Measurements from ENCODE around the gene GPR21.

GPR21 gene

DNA sequence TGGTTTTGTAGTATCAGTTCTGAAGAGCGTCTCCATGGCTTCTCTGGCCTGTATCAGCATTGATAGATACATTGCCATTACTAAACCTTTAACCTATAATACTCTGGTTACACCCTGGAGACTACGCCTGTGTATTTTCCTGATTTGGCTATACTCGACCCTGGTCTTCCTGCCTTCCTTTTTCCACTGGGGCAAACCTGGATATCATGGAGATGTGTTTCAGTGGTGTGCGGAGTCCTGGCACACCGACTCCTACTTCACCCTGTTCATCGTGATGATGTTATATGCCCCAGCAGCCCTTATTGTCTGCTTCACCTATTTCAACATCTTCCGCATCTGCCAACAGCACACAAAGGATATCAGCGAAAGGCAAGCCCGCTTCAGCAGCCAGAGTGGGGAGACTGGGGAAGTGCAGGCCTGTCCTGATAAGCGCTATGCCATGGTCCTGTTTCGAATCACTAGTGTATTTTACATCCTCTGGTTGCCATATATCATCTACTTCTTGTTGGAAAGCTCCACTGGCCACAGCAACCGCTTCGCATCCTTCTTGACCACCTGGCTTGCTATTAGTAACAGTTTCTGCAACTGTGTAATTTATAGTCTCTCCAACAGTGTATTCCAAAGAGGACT lies 1.5 kb downstream of the GPR21 start:
- DNase-seq: no peak

DNA sequence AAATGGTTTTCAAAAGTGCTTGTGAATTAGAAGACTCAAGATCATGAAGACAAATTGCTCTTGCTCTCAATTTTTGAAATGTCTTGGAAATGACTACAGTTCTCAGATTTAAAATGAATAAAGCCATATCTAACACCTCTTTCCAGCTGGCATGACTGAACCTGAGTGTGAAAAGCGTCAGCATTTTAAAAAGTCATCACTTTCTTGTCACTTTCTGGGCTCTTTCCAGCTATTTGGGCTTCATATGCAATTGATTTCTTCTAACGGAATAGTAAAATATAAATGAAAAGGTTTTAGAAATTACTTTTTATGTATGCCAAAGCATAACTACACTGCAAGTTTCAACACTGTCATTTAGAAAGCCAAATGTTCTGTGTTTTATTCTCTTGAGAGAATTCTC lies 2.3 kb downstream of the GPR21 start:
- DNase-seq: no peak

DNA sequence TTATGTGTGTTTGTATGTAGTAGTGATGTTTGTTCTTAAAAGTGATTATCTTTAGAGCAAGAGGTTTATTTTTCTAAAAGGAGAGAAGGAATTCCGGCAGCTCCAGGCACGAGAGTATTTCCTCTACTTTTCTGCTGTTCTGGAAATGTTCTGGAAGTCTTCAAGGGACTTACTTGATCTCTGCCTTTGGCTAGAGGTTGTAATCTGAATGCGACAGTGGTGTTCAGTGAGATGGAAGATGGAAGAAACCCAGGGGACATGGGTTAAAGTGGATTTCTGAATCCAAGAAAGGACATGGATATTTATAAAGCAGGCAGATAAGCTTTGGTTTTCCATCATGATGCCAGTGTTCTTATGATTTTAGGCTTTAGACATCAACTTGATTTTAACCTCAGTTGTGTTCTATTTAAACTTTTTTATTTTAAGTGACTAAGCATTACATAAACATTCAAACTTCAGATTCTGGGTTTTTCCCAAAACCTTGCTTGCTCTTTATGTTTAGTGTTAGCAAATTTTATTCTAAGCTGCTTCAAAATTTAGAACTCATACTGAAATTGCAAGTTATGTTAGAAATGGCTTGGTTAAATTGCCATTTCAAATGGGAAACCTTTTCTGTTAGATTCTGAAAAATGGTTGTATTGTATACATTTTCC lies 3.6 kb downstream of the GPR21 start:
- DNase-seq: peak; percentile 18

DNA sequence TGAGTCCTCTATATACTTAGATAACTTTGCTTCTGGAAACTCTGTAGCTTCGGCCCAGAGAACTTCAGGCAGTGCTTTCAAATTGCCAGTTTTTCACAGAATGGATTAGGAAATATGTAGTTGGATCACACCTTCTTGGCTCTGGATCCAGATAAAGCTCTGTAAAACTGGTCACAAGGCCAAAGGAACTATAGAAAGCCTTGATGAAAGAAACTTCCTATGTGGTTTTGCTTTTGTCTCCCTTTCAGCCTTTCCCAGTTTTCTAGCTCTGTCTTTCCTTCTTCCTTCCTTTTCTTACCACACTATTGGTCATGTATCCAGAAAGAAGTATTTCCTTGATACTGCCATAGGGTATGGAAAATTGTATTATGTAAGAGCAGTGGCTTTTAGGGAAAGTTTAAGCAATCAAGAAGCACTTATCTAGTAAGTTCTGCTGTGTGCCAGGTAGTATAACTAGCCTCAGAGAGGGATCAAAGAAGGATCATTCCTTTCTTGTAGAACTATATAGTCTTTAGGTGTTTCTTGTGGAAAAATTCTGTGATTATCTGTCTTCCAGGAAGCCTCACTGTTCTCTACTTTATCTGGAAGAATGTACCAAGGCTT lies 6.3 kb downstream of the GPR21 start:
- no peak for DNase-seq

DNA sequence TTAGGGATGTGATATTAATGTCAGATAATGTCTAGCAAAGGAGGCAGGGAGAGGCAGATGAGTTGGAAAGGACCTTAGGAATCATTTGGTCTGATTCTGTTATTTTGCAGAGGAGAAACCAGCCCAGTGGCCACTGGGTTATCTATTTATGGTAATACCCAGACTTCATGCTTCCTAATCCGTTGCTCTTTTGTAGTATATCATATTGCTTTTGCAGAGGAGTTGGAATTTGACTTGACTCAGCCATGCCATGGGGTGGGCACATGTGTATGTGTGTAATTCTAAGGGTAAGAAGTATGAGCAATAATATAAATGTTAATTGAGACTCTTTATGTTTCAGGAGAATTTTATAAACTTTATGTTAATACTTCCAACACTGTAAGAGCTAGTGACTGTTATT lies 7.3 kb downstream of the GPR21 start:
- DNase-seq: no peak

DNA sequence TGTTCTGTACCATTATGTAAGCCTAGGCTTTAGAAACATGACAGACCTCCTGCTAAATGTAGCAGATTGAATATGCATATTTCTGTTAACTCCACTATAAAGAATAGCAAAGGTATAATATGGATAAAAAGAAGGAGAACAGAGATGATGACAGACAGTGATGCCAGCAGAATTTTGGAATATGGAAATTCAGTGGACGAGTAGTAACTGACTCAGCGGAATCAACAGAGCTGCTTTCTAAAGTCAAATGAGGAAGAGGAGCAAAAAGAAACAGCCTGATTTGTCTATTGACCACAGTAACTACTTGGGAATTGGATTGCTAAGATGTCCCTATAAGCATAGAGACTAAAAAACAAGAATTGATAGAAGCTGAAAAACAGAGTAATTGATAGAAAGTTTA lies 8.0 kb downstream of the GPR21 start:
- no peak for DNase-seq

DNA sequence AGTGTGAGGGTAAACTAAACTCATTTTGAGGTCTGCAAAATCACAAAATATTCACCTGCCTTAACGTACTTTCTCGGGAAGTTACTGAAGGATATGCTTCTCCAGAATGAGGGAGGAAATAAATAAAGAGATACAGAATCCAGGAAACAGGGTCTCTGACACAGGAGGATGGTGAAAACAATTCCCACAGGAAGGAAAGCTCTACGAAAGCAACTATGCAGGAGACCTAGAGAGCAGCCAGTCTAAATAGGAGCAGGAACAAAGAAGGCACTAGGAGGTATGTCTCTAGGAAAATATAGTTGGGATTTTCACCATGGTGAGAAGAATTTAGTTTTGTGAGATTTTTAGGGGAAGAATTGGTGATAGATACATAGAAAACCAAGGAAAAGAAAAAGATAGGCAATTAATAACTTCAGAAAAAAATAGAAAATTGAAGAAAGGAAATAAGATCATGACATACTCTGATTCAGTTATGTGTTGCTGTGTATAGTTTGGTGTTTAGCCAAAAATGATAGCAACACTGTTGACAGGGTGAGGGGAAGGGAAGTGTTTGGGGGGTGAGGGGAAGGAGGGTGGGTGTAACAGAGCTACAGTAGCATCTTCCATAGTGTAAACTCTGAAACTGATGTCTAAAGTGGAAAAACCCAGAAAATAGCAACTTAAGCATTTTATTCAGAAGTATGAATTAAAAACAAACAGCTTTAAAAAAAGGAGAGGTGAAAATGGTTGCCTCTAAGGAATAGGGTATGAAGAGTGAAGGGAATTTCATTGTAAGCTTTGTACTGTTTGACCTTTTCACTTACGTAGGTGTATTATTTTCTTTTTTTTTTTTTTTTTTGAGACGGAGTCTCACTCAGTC lies 9.8 kb downstream of the GPR21 start:
- DNase-seq: no peak

DNA sequence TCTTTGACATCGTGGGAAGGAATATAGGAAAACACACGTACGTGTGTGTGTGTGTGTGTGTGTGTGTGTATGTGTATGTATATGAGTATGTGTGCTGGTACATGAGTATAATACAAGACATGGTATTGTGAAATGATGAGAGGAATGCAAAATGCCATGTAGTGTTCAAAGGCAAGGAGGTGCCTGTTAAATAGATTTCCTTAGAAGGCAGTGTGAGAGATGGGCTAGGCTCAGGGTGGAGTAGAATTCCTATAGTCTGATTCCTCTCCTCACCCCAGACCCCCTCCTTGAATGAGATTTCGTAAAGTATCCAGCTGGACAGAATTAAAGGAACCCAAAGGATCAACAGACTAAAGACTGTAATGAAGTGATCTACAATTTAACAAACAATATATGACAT lies 11.1 kb downstream of the GPR21 start:
- DNase-seq: peak; percentile 89

DNA sequence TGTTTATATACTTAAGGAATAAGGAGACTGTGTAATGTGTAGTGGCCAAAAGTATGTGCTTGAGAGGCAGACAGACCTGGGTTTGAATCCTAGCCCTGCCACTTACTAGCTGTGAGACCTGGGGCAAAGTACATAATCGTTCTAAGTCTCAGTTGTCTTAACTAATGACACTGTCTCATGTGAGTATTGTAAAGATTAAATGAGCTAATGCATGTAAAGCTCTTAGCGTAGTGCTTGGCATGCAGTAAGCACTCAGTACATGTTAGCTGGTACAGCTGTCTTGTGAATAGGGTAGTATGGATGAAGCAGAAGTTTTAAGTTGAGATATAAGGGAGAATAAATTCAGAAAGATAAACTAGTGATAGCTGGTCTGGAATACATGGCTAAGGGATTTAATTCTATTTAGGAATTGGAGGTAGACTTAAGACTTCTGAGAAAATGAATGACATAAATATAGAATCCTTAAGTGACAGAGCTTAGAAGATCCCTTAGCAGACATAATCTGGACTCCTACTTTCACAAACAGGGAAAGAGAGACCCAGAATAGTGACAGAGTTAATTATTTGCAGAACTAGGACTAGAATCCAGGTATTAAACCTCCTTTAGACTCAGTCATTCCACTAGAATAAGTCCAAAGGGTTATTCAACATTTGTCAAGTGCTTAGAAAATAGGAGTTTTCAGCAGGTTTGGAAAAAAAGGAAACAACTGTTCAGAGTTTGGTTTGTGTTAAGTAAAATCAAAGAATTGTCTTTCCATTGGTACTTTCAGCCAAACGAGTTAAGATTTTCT lies 13.1 kb downstream of the GPR21 start:
- DNase-seq: no peak

DNA sequence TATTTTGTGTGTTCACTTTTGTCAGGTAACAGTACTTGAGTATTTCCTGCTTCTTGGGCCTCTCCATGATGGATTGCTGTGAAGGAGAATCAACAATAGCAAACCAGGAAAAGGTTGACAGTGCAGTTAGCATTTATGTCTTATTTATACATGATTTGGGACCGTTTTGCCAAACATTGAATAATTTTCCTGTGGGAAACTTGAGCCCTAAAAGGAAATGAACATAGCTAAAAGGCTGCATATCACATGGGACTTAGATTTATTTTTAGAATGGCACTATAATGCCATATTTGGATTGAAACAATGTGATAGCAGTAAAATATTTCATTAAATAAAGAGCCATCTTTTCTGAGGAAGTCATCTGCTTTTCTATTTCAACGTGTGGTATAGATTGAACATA lies 15.3 kb downstream of the GPR21 start:
- peak; percentile 81 for DNase-seq

DNA sequence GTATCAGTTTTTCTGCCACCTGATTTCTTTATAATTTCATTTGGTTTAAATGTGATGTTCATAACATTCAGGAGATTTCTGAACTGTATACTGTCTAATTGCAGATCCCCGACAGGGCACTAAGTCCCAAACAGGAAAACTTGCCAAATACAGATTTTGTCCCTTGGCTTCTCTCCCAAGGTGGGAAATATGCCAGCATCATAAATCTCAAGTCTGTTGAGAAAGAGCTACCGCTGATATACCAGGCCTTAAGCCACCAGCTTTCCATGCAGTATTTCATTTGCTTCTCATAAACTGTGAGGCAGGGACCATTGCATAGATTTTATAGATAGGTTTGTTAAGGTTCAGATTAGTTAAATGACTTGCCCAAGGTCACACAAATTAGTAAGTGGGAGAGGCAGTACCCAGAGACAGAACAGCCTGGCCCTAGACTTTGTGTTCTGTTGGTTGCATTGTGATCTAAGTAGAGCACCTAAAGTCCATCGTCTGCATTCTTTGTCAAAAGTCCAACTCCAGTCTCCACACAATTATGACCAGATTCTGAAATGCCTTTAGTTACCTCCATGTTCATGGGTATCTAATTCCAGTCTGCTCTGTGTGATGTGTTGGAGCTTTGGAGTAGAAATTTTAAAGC lies 16.2 kb downstream of the GPR21 start:
- peak; percentile 73 for DNase-seq

DNA sequence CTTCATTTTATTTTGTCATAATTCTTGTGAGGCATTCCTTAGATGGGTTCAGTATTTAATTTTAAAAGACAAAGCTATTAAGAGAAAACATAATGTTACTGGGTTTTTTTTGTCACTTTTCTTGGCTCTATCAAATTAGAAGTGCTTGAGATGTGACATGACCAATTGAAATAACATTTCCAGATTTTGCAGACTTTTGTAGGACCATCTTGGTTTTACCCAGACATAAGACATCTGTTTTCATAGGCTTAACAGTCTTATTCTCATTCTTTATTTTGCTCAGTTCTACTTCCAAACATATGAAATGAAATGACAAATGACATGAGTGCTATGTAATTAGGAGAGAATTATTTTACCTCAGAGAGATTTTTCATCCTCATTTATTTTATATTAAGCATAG lies 19.6 kb downstream of the GPR21 start:
- DNase-seq: no peak

DNA sequence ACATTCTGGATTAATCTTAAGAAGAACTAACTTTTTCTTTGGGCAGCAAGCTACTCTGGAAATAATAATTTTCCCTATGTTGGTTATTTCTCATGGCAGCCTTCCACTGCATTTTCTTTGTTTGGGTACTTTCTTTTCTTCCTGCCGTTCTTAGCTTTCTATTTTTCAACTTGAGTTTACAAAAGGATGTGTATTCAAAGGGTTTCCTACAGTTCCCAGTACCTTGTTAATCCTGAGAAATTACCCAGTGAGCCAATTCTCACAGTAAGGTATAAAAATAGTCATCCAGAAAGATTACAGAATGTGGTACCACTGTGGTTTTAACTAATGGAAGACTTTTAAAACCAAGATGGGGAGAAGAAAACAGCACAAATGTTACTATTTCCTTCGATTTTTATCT lies 20.2 kb downstream of the GPR21 start:
- no peak for DNase-seq

DNA sequence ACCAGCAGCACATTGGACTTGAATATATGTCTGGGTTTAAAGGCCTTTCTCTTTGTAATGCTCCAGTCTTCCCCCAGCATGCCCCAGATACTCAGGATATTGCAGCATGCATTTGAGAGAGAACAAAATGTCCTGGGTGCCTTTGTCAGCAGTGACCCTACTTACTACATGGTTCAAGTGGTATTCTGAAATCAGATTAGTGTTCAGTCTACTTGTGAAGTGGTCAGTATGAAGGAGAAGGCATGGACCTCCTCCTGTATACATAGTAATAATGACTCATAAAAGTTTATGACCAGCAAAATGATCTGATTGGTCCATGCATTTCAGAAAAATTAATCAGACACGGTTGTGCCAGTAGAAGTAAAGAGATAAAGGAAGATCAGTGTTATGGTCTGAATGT lies 25.4 kb downstream of the GPR21 start:
- DNase-seq: peak; percentile 92

DNA sequence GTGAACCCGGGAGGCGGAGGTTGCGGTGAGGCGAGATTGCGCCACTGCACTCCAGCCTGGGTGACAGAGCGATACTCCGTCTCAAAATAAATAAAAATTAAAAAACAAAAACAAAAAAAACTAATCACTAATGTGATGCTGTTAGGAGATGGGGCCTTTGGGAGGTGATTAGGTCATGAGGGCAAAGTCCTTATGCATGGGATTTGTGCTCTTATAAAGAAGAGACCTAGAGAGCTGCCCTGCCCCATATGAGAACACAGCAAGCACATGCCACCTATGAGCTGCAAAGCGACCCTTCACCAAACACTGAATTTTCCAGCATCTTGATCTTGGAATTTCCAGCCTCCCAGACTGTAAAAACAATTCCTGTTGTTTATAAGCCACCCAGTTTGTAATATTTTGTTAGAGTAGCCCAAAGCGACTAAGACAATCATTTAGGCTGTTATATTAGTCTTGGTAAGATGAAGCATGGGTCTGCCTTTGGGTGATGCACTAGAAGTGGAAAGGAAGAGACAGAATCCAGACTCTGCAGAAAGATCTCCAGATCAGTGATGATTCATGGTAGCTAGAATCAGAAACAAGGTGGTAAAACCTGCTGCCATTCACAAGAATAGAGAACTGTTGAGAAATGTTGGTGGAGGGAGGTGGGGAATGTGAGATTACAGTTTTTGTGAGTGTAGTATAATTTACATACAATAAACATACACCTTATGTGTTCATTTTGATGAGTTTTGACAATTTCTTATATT lies 26.2 kb downstream of the GPR21 start:
- DNase-seq: no peak

DNA sequence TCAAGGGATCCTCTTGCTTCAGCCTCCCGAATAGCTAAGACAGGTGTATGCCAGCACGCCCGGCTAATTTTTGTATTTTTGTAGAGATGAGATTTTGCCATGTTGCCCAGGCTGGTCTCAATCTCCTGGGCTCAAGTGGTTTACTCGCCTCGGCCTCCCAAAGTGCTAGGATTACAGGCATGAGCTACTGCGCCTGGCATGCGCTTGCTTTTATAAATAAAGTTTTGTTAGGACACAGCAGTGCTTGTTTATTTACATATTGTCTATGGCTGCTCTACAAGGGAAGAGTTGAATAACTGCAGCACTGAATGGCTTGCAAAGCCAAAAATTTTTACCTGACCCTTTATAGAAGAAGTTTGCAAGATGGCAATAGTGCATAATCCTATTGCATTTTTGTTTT lies 27.7 kb downstream of the GPR21 start:
- no peak for DNase-seq

DNA sequence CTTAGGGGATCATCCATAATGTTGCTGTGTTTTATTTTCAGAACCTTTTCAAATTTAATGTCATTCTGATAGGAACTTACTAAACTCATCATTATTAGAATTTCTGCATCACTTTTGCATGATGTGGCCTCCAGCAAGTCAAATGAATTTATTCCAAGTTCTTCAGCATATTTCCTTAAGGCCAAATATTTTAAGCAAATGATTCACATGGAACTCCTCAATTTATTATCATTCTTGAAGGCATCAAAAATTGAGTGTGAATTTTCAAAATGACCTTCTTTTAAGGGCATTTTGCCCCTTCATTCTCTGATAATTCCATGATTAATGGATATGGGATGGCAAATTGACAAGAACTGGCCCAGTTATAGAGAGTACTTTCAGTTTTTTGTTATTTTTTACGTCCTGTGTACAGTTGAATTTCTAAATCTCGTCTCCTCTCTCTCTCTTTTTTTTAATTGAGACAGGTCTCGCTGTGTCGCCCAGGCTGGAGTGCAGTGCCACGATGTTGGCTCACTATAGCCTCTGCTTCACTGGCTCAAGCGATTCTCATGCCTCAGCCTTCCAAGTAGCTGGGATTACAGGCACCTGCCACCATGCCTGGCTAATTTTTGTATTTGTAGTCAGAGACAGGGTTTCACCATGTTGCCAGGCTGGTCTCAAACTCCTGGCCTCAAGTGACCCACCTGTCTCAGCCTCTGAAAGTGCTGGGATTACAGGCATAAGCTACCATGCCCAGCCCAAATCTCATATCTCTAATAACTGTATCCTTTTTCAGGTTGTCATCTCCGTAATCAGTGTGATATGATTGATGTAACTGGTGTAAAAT lies 29.1 kb downstream of the GPR21 start:
- DNase-seq: no peak

DNA sequence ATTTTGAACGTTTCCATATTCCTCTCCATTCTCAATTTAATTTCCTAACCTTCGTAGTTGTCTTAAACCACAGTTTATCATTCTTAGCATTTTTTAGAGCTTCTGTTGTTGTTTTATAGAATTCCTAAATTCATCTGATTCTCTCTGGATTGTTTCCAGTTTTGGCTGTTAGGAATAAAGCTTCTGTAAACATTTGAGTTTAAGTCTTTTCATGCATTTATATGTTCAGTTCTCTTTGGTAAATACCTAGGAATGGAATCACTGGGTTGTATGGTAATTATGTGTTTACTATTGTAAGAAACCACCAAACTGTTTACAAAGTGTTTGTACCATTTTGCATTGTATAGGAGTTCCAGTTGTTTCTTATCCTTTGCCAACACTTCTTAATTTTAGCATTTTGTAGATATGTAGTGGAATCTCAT lies 29.7 kb downstream of the GPR21 start:
- peak; percentile 85 for DNase-seq

DNA sequence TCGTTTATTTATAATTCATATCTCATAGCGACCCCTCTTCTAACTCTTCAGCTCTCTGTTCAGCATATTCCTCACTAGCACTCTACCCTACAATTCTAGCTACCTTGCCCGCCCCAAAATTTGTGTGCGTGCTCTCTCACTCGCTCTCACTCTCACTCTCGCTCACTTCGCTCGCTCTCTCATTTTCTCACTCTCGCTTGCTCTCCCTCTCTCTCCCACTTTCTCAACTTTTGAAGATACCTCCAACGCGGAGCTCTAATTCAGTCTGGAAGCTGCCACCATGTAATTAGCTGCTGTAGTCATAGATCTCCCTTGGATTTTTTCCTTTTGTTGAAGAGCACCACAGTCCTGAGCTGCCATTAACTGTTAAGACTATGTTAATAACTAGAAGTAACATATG lies 30.4 kb downstream of the GPR21 start:
- no peak for DNase-seq

DNA sequence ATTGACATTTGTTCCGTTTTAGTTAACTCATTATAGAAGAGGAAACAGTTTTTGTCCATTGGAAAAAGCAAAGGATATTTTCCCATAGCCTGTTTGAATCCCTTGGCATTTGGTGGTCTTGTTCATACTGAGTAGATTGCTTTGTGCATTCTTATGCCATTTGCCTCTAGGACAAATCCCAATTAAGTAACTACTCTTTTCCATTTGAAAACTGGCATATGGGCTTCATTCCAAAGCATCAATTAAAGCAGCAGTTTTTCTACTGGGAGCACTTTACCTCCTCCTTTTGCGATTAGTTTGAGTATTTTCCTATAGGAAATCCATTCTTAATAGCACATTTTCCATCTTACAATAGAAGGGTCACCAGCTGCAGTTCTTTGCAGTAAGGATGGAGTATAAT lies 31.2 kb downstream of the GPR21 start:
- DNase-seq: no peak

DNA sequence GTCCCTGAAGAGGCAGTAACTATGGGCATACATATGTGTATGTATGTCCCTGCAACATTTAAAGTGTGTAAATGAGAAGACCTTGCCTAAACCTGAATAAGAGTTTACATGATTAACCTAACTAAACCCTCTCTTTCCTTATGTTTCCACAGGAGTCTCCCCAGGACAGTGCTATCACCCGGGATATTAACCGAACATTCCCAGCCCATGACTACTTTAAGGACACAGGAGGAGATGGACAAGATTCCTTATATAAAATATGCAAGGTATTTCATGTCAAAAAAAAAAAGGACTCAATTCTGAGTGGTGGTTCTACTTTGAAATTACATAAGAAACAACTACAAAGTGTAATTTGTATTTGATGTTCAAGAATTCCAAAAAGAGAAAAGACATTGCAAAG lies 31.7 kb downstream of the GPR21 start:
- no peak for DNase-seq

All from HCEC 1CT (cell line).